ENCODE data around the gene CDC42BPG. TPM values are rescaled to one million over a fixed set of nuclear protein-coding genes. Genes with fewer than 3 reads are reported as not detected.

CDC42BPG gene
- total RNA-seq, 2 experiments from 2014 or later: 0.42 to 1.3 TPM

DNA sequence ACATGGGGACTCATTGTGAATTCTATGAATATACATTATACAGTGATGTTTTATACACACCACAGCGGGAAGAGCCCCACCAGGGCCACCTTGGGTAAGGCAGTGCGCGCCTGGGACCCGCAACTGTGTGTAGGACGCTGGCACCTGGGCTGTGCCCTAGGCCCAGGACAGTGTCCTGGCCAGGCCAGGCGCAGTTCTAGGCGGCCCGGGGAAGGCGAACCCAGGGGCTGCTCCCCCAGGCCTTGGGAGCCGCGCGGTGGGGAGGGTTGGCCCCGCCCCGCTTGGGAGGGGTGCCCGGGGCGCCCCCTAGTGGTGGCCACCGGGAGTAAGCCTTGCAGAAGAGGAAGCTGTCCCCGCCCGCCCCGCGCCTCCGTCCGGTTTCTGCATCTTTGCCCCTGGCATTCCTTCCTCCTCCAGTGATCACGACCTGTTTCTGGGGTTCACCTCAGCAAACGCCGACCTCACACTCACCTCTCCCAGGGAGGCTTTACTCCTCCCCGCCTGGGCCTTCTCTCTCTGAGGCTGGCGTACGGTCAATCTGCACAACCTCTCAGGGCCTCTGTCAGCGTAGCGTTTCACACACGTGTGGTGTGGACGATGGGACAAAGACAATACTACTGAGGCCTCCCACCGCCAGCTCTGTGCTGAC is 43.4 kb upstream of the CDC42BPG start:
- Mint-ChIP-seq H3K27me3 (no peaks in the 10 kb centered on the region), H3K27ac (peak overlapping the region; percentile 84), H3K4me3 (peak overlapping the region; percentile 63), H3K4me1 (peaks cover 41% of the 10 kb centered on the region), H3K36me3 (ENCODE audit: low read depth) (no peaks in the 10 kb centered on the region), H3K9me3 (no peaks in the 10 kb centered on the region)
- ChIA-PET CTCF (interaction anchor here (0.6 to 29.3 kb wide), 15 partner anchors 9 to 199 kb away, joined by 3 to 732 read pairs (median 5); partner anchors contain the start of gene CDC42BPG), POLR2A (interaction anchor here (0.6 to 0.7 kb wide), 2 partner anchors 10 to 28 kb away, joined by 3 to 4 read pairs; partner anchors contain the start of gene EHD1)
- peak; percentile 84 for DNase-seq

DNA sequence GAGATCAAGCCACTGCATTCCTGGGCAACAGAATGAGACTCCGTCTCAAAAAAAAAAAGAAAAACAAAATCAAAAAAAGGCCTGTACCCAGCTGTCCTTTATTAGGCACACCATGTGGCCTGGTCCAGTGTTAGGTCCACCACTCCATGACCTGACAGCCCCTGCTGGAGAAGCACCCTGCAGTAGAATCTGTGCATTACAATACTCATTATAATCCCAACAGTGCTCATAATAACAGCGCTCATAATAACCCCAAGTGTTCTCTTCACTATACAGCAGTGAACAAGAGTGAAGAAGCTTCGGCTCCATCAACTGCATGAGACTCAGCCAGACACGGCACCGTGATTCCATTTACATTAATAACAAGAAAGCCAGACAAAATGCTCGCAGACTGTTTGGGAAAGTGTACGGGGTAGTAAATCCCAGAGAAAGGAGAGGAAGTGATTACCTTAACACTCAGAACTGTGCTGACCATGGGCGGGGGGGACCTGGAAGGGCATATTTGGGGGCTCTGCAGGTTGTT is 42.8 kb upstream of the CDC42BPG start:
- no peaks in the 10 kb centered on the region for H3K27me3 Mint-ChIP-seq
- H3K36me3 Mint-ChIP-seq (ENCODE audit: low read depth): no peaks in the 10 kb centered on the region
- no peak for DNase-seq
- H3K27ac Mint-ChIP-seq: no peak overlapping the region
- ChIA-PET CTCF (interaction anchor here (0.9 to 29.3 kb wide), 7 partner anchors 8 to 102 kb away, joined by 3 to 732 read pairs (median 6); partner anchors contain the start of gene CDC42BPG), POLR2A (no interaction called here)
- H3K4me1 Mint-ChIP-seq: peaks cover 41% of the 10 kb centered on the region
- H3K9me3 Mint-ChIP-seq: no peaks in the 10 kb centered on the region
- no peak overlapping the region for H3K4me3 Mint-ChIP-seq

DNA sequence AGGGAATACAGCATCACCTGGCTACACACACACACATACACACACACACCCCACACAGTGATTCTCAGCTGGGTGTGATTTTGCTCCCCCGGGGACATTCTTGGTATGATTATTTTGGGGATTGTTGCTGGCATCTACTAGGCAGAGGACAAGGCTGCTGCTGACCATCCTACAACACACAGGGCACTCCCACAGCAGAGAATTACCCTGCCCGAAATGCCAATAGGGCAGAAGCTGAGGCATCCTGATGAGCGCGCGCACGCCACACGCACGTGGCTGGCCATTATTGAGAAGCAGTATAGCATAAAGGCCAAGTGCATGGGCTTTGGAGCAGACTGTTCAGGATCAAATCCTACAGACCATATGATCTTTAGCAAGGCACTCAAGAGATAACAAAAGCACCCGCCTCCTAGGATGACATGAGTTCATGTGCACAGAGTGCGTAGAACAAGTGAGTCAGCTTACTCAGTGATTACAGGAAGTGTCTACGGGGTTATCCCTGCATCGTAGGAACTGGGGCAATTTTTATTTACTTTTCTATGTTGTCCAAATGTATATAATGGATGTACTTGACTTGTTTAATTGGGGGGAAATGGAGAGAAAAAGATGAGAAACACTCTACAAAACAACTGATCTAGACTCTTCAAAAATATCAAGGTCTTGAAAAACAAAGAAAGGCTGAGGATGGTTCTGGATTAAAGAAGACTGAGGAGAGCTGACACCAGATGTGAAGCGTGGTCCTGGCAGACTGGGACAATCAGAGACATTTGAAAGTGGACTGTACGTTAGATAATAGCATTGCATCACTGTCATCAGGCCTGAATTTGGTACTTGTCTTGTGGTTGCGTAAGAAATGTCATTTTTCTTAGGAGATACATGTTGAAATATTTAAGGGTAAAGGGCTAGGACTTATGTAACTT is 41.2 kb upstream of the CDC42BPG start:
- Mint-ChIP-seq H3K4me3 (no peak overlapping the region), H3K27me3 (no peaks in the 10 kb centered on the region), H3K27ac (peak overlapping the region; percentile 79), H3K9me3 (no peaks in the 10 kb centered on the region), H3K4me1 (peaks cover 51% of the 10 kb centered on the region), H3K36me3 (ENCODE audit: low read depth) (peaks cover 2% of the 10 kb centered on the region)
- DNase-seq: peak; percentile 53
- POLR2A ChIA-PET: no interaction called here
- CTCF ChIA-PET: interaction anchor here (1.0 to 29.3 kb wide), 7 partner anchors 8 to 129 kb away, joined by 3 to 732 read pairs (median 4); partner anchors contain the start of genes ARL2 and CDC42BPG

DNA sequence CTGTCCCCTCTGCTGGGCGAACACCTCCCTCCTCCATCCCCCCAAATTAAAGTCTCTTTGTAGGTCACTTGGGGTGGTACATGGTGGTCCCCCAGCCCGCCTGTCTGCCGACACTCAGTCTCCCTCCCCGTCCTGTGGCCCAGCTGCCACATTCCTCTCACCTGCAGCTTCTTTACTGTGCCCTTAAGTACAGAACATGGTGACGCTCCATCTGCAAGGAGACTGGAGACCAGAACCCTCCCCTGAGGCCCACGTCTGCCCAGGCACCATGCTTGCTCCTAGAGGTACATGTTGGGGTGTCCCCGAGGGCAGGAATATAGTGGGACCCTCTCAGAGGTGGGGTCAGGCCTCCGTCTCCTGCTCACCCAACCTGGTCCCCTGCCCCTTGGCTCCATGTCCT is 39.6 kb upstream of the CDC42BPG start:
- Mint-ChIP-seq H3K27ac (peak overlapping the region; percentile 73), H3K4me1 (peaks cover 67% of the 10 kb centered on the region), H3K36me3 (ENCODE audit: low read depth) (peaks cover 2% of the 10 kb centered on the region), H3K9me3 (no peaks in the 10 kb centered on the region), H3K27me3 (no peaks in the 10 kb centered on the region), H3K4me3 (no peak overlapping the region)
- ChIA-PET CTCF (interaction anchor here (2.6 to 29.3 kb wide), 2 partner anchors 10 to 29 kb away, joined by 8 to 732 read pairs; partner anchors contain the start of gene CDC42BPG), POLR2A (no interaction called here)
- no peak for DNase-seq

DNA sequence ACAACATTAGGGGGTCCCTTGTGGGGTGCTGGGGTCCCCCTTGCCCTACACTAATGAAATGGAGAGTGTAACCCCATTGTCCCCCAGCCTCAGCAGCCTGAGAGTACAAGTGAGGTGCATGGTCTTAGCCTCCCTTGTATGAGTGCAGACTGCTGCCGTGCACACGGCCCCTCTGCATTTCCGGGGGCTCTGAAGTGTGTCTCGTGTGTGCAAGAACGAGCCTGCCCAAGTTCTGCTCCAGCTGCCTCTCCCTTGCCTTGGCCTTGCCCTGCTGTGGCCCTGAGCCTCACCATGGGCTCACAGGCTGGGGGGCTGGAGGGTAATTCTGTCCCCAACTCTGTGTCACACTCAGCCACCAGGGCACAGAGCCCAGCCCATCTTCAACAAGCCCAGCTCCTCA is 39.1 kb upstream of the CDC42BPG start:
- CTCF ChIA-PET: interaction anchor here (1.1 to 29.3 kb wide), 3 partner anchors 11 to 145 kb away, joined by 3 to 732 read pairs (median 8); partner anchors contain the start of gene CDC42BPG
- no peaks in the 10 kb centered on the region for H3K9me3 Mint-ChIP-seq
- no peaks in the 10 kb centered on the region for H3K27me3 Mint-ChIP-seq
- DNase-seq: no peak
- H3K36me3 Mint-ChIP-seq (ENCODE audit: low read depth): peaks cover 2% of the 10 kb centered on the region
- H3K4me1 Mint-ChIP-seq: peaks cover 71% of the 10 kb centered on the region
- no peak overlapping the region for H3K4me3 Mint-ChIP-seq
- POLR2A ChIA-PET: no interaction called here
- peak overlapping the region; percentile 73 for H3K27ac Mint-ChIP-seq

DNA sequence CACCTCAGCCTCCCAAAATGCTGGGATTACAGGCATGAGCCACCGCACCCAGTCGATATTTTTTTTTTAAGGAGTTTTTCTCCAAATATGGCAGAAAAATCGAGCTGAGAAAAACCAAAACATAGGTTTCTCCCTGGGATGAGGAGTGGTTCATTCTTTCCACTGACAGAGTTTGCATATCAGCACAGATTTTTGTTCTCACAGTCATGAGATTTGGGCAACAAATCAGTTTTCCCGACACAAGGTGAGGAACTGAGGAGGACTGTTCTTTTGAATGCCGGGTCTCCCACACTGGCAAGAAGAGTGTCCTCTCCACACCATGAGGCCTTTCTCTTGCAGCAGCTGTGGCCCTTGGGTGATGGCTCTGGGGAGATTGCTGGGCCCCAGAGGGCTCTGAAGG is 37.8 kb upstream of the CDC42BPG start:
- Mint-ChIP-seq H3K27ac (no peak overlapping the region), H3K9me3 (no peaks in the 10 kb centered on the region), H3K4me3 (no peak overlapping the region), H3K4me1 (peaks cover 61% of the 10 kb centered on the region), H3K36me3 (ENCODE audit: low read depth) (peaks cover 9% of the 10 kb centered on the region), H3K27me3 (no peaks in the 10 kb centered on the region)
- ChIA-PET POLR2A (no interaction called here), CTCF (interaction anchor here (0.6 to 29.3 kb wide), 3 partner anchors 12 to 27 kb away, joined by 3 to 732 read pairs (median 5); partner anchors contain the start of gene CDC42BPG)
- no peak for DNase-seq

DNA sequence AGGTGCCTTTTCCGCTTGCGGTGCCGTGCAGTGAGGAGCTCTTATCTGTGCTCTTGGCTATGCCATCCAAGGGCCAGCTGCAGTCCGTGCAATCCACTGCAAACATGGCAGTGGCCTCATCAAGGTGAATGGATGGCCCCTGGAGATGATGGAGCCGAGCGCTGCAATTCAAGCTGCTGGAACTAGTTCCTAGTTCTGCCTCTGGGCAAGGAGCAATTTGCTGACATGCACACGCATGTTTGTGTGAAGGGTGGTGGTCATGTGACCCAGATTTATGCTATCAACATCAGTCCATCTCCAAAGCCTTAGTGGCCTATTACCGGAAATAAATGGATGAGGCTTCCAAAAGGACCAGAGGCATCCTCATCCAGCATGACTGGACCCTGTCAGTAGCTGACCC is 37.0 kb upstream of the CDC42BPG start:
- H3K4me1 Mint-ChIP-seq: peaks cover 60% of the 10 kb centered on the region
- no peak for DNase-seq
- ChIA-PET CTCF (interaction anchor here (0.6 to 29.3 kb wide), 2 partner anchors 27 to 28 kb away, joined by 3 to 732 read pairs; partner anchors contain the start of gene CDC42BPG), POLR2A (no interaction called here)
- peaks cover 16% of the 10 kb centered on the region for H3K36me3 Mint-ChIP-seq (ENCODE audit: low read depth)
- H3K4me3 Mint-ChIP-seq: no peak overlapping the region
- peak overlapping the region; percentile 97 for H3K27ac Mint-ChIP-seq
- no peaks in the 10 kb centered on the region for H3K9me3 Mint-ChIP-seq
- no peaks in the 10 kb centered on the region for H3K27me3 Mint-ChIP-seq

DNA sequence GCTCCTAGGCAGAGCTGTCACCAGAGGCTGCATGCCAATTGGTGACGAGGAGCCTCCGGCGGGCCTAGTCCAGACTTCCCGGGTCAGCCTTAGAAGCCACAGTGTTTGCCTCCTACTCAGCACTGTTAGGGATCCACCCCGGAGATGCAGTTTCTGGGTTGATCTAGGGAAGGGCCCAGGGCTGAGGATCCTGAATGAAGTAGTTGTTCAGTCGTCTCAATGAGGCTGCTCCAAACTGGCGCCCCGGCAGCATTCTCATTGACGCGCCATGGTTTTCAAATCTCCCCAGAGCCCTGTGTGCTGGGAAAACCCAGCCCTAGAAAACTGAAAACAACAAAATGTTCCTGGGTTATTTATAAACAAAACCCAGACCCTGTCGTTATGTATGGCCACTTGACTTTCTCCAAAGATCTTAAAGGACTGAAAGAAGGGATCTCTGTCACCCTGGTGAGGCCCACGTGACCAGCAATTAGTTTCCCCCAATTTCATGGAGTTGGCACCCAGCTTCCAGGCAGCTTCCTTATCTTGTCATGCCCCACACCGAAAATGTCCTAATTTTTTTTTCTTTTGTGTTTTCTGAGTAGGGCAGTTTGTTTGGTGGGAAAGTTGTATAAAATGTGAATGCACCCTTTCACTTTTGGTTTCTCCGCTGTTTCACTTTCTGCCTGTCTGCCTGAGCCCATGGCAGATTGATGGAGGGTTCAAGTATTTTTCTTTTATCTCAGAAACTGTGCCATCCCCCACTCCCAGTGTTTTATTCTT is 36.0 kb upstream of the CDC42BPG start:
- peak overlapping the region; percentile 93 for H3K4me3 Mint-ChIP-seq
- no peaks in the 10 kb centered on the region for H3K27me3 Mint-ChIP-seq
- ChIA-PET POLR2A (interaction anchor here (0.6 kb wide), 1 partner anchor 21 kb away, joined by 3 read pairs; no protein-coding TSS in a partner anchor), CTCF (interaction anchor here (0.6 to 29.3 kb wide), 4 partner anchors 26 to 49 kb away, joined by 3 to 732 read pairs (median 6); partner anchors contain the start of gene CDC42BPG)
- no peaks in the 10 kb centered on the region for H3K9me3 Mint-ChIP-seq
- H3K27ac Mint-ChIP-seq: peak overlapping the region; percentile 97
- H3K4me1 Mint-ChIP-seq: peaks cover 60% of the 10 kb centered on the region
- H3K36me3 Mint-ChIP-seq (ENCODE audit: low read depth): peaks cover 27% of the 10 kb centered on the region
- DNase-seq: peak; percentile 66

DNA sequence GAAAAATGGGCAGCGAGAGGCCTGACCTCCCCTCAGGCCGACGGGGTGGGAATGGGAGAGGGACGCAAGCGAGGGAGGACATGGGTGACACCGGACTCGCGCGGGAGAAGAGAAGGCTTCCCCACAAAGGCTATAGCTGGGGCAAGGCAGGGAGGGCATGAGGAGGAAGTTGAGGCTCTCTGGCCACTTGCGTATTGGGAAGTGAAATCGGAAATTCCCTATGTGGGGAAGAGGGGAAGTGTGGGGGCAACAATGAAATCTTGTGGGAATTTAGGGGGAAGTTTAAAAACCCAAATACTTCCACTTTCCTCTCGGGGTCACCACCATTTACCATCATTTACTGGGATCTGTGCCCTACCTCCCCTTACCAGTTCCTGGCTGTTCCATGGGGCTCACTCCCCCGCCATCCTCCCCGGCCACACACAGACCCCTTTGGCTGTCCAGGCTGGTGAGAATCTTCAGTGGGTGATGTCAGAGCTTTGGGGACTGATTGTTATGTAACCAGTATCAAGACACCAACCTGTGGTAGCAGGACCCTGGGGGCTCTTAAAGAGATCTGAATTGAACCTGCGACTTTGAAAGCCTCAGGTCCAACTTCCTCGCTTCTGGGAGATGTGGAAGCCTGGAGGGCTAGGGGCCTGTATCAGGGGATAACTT is 34.9 kb upstream of the CDC42BPG start:
- H3K27me3 Mint-ChIP-seq: no peaks in the 10 kb centered on the region
- ChIA-PET POLR2A (no interaction called here), CTCF (interaction anchor here (0.6 to 29.3 kb wide), 5 partner anchors 9 to 694 kb away, joined by 3 to 732 read pairs (median 5); partner anchors contain the start of genes CDC42BPG and STIP1)
- H3K27ac Mint-ChIP-seq: peak overlapping the region; percentile 97
- H3K9me3 Mint-ChIP-seq: no peaks in the 10 kb centered on the region
- DNase-seq: no peak
- peaks cover 64% of the 10 kb centered on the region for H3K4me1 Mint-ChIP-seq
- H3K4me3 Mint-ChIP-seq: peak overlapping the region; percentile 93
- H3K36me3 Mint-ChIP-seq (ENCODE audit: low read depth): peaks cover 36% of the 10 kb centered on the region

DNA sequence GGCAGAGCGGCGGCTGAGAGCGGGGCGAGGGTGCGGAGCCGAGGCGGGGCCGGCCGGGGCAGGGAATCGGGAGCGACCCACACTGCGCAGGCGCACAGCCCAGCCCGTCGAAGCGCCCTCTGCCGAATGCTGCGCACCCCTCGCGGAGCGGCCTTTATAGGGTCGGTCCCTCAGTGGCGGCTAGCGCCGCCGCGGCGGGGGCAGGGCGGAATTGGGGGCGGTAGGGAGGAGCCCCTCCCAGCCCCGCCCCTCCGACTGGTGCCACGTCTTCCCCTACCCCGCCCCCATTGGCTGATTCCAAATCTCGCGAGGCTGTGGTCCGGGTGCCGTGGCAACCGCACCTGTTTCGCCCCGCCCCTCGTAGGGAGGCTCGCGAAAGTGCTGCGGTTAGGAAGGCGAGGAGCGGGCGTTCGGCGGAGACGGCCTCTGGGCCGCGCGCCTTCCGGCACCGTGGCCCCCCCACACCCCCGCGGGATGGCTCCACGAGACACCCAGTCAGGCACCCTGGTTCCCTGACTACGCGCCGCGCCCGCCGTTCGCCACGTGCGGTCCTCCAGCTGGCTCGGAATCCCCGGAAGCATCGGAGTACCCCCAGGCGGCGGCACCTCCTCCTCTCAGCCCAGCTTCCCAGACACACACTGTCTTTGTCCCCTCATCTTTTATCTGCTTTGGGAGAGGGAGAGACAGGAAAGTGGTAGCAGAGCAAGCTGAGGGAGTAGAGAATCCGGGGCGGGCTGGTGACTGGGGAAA is 34.2 kb upstream of the CDC42BPG start, which contains the start of gene EHD1:
TSS of gene EHD1 (minus strand) at position 128 of the 750 bp plus-strand sequence. CDS start 157 bp downstream, outside the sequence.
- peak; percentile 100 for DNase-seq
- H3K9me3 Mint-ChIP-seq: no peaks in the 10 kb centered on the region
- CTCF ChIA-PET: interaction anchor here (0.7 to 29.3 kb wide), 3 partner anchors 9 to 693 kb away, joined by 3 to 732 read pairs (median 6); partner anchors contain the start of genes CDC42BPG and STIP1
- H3K4me3 Mint-ChIP-seq: peak within 1 kb of the TSS; percentile 93
- POLR2A ChIA-PET: interaction anchor here (1.0 to 1.3 kb wide), 2 partner anchors 9 to 14 kb away, joined by 4 read pairs; no protein-coding TSS in a partner anchor
- peaks cover 60% of the 10 kb centered on the region for H3K4me1 Mint-ChIP-seq
- peak within 1 kb of the TSS; percentile 97 for H3K27ac Mint-ChIP-seq
- H3K27me3 Mint-ChIP-seq: no peaks in the 10 kb centered on the region
- peaks cover 39% of the 10 kb centered on the region for H3K36me3 Mint-ChIP-seq (ENCODE audit: low read depth)

DNA sequence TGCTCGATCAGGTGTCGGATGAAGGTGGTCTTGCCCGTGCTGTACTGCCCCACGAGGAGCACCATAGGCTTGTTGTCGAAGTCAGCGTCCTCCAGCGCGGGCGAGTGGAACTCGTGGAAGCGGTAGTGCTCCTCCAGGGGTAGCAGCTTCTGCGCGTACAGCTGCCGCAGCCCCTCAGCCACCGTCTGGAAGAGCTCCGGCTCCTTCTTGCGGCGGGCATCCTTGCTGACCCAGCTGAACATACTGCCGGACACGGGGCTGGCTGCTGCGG is 33.7 kb upstream of the CDC42BPG start:
- ChIA-PET CTCF (interaction anchor here (29.3 kb wide), 1 partner anchor 23 kb away, joined by 732 read pairs; the partner anchor contains the start of gene CDC42BPG), POLR2A (interaction anchor here (1.0 to 1.3 kb wide), 2 partner anchors 10 to 14 kb away, joined by 4 read pairs; no protein-coding TSS in a partner anchor)
- no peak for DNase-seq
- Mint-ChIP-seq H3K4me1 (peaks cover 63% of the 10 kb centered on the region), H3K4me3 (peak overlapping the region; percentile 93), H3K9me3 (no peaks in the 10 kb centered on the region), H3K27me3 (no peaks in the 10 kb centered on the region), H3K27ac (peak overlapping the region; percentile 82), H3K36me3 (ENCODE audit: low read depth) (peaks cover 42% of the 10 kb centered on the region)
